ENCODE measurements around the gene MPRIP. TPM values are rescaled to one million over a fixed set of nuclear protein-coding genes. Genes with fewer than 3 reads are reported as not detected.

The MPRIP gene
- polyA plus RNA-seq, 1 donor from 2014 or later = 47.3 TPM

GRCh38 chr17:17022011-17022410 is 20.2 kb upstream of the MPRIP start:
- Histone ChIP-seq H3K9me3 (ENCODE audit: low read length) (no peaks in the 10 kb centered on the region), H3K9ac (ENCODE audit: low read length) (no peak overlapping the region), H3K9me2 (ENCODE audit: insufficient read depth, low read length) (no peaks in the 10 kb centered on the region), H4K20me1 (ENCODE audit: insufficient read depth) (no peaks in the 10 kb centered on the region), H3K79me2 (replicated peaks; ENCODE audit: insufficient read depth, low read length) (no peaks in the 10 kb centered on the region), H3K27ac (ENCODE audit: low read length) (no peak overlapping the region), H3K4me3 (ENCODE audit: low read length) (no peak overlapping the region), H3K27me3 (ENCODE audit: insufficient read depth, low read depth, low read length) (no peaks in the 10 kb centered on the region), H3F3A (ENCODE audit: insufficient read depth, low read length, poor library complexity, severe bottlenecking) (no peaks in the 10 kb centered on the region), H3K36me3 (ENCODE audit: insufficient read depth, low read length) (no peaks in the 10 kb centered on the region), H3K4me2 (ENCODE audit: low read length) (no peak overlapping the region), H2AFZ (ENCODE audit: low read depth, low read length) (no peak overlapping the region)
- TF ChIP-seq RAD21 (conservative IDR thresholded peaks at IDR 0.05) (no peak), POLR2AphosphoS5 (IDR thresholded peaks at IDR 0.05) (no peak), REST (IDR thresholded peaks at IDR 0.05; ENCODE audit: borderline replicate concordance) (no peak), CTCF (IDR thresholded peaks at IDR 0.05; ENCODE audit: poor library complexity, severe bottlenecking) (no peak)

GRCh38 chr17:17022456-17022855 is 19.8 kb upstream of the MPRIP start:
- Histone ChIP-seq H3K9ac (ENCODE audit: low read length) (no peak overlapping the region), H2AFZ (ENCODE audit: low read depth, low read length) (no peak overlapping the region), H3K4me2 (ENCODE audit: low read length) (no peak overlapping the region), H3K27me3 (ENCODE audit: insufficient read depth, low read depth, low read length) (no peaks in the 10 kb centered on the region), H3K79me2 (replicated peaks; ENCODE audit: insufficient read depth, low read length) (no peaks in the 10 kb centered on the region), H3K36me3 (ENCODE audit: insufficient read depth, low read length) (no peaks in the 10 kb centered on the region), H3K27ac (ENCODE audit: low read length) (no peak overlapping the region), H3K9me3 (ENCODE audit: low read length) (no peaks in the 10 kb centered on the region), H3F3A (ENCODE audit: insufficient read depth, low read length, poor library complexity, severe bottlenecking) (no peaks in the 10 kb centered on the region), H3K4me3 (ENCODE audit: low read length) (no peak overlapping the region), H4K20me1 (ENCODE audit: insufficient read depth) (no peaks in the 10 kb centered on the region), H3K9me2 (ENCODE audit: insufficient read depth, low read length) (no peaks in the 10 kb centered on the region)
- TF ChIP-seq REST (IDR thresholded peaks at IDR 0.05; ENCODE audit: borderline replicate concordance) (no peak), TAF1 (IDR thresholded peaks at IDR 0.05; ENCODE audit: low read depth) (no peak), EZH2 (IDR thresholded peaks at IDR 0.05; ENCODE audit: borderline replicate concordance, insufficient read depth, low read length, poor library complexity, severe bottlenecking) (no peak), EP300 (conservative IDR thresholded peaks at IDR 0.05; ENCODE audit: poor library complexity, severe bottlenecking) (no peak), RAD21 (conservative IDR thresholded peaks at IDR 0.05) (no peak)
